Measurements from ENCODE around the gene ABL1.

DNA sequence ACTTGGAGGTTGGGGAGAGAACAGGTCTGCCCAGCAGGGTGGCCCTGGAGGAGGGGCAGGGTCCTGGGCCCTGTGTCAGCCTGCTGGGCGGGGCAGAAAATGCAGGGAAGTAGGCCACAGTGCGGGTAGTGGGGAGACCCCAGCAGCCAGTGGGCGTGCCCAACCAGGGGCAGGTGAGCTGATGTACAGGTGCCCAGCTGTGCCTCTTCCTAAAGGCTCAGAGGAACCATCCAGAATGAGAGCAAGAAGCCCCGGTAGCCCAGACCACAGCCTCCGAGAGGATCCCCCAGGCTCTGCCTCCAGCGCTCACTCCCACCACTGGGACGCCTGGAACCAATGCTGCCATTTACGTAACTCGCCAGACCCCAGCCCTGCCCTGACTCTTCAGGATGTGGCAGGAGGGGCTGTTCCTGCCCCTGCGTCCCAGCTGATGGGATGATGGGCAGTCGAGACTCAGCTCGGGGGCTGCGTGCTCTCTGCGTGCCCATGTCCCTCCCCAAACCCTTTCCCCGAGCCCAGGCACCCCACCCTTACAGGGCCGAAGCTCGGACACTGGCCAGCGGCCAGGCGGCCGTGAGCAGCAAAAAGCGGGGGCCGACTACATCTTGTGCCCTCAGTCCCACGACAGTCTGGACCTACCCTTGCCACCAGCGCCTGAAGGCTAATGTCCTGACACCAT lies 79.5 kb downstream of the ABL1 start:
- TF ChIP-seq, protein P1, sequence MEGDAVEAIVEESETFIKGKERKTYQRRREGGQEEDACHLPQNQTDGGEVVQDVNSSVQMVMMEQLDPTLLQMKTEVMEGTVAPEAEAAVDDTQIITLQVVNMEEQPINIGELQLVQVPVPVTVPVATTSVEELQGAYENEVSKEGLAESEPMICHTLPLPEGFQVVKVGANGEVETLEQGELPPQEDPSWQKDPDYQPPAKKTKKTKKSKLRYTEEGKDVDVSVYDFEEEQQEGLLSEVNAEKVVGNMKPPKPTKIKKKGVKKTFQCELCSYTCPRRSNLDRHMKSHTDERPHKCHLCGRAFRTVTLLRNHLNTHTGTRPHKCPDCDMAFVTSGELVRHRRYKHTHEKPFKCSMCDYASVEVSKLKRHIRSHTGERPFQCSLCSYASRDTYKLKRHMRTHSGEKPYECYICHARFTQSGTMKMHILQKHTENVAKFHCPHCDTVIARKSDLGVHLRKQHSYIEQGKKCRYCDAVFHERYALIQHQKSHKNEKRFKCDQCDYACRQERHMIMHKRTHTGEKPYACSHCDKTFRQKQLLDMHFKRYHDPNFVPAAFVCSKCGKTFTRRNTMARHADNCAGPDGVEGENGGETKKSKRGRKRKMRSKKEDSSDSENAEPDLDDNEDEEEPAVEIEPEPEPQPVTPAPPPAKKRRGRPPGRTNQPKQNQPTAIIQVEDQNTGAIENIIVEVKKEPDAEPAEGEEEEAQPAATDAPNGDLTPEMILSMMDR (IDR thresholded peaks at IDR 0.05), result no peak
- TF ChIP-seq POLR2A (IDR thresholded peaks at IDR 0.05) (no peak), POLR2AphosphoS5 (IDR thresholded peaks at IDR 0.05) (no peak), EP300 (IDR thresholded peaks at IDR 0.05) (no peak)

Measured in suprapubic skin (tissue), 4 donors.